ENCODE data around the gene METTL6.

The METTL6 gene

DNA sequence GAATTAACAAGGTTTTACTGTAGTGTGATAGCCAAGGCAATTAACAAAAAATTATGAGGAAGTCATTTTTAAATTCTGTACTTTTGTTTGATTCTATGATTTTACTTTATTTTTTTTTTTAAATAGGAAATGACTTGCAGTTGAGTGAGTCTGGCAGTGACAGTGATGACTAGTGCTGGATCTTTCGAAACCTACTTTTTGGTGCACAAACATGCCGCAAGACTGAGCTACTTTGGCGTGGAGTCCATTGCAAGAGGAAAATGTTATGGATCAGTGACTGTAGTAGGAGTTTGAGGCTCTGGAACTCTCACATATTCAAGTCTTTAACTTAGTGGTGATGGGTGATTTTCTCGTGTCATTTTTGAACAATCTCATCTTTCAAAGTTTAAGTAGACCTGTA is 11.6 kb upstream of the METTL6 start:
- peaks cover 7% of the 10 kb centered on the region; the same call in 1 of the 2 replicates for H3K36me3 ChIP-seq (replicated peaks; ENCODE audit: insufficient read depth, low read length)
- H3K4me1 ChIP-seq (ENCODE audit: low read length) = no peaks in the 10 kb centered on the region
- no peaks in the 10 kb centered on the region for H4K20me1 ChIP-seq (ENCODE audit: insufficient read depth, low read length)
- DNase-seq = no peak
- no peak overlapping the region for H3K9ac ChIP-seq (ENCODE audit: low read length)
- TF ChIP-seq EZH2 (optimal IDR thresholded peaks at IDR 0.05; ENCODE audit: low read depth, low read length) (no peak), EZH2phosphoT487 (IDR thresholded peaks at IDR 0.05; ENCODE audit: low read length) (no peak)
- TF ChIP-seq, protein P1, sequence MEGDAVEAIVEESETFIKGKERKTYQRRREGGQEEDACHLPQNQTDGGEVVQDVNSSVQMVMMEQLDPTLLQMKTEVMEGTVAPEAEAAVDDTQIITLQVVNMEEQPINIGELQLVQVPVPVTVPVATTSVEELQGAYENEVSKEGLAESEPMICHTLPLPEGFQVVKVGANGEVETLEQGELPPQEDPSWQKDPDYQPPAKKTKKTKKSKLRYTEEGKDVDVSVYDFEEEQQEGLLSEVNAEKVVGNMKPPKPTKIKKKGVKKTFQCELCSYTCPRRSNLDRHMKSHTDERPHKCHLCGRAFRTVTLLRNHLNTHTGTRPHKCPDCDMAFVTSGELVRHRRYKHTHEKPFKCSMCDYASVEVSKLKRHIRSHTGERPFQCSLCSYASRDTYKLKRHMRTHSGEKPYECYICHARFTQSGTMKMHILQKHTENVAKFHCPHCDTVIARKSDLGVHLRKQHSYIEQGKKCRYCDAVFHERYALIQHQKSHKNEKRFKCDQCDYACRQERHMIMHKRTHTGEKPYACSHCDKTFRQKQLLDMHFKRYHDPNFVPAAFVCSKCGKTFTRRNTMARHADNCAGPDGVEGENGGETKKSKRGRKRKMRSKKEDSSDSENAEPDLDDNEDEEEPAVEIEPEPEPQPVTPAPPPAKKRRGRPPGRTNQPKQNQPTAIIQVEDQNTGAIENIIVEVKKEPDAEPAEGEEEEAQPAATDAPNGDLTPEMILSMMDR (IDR thresholded peaks at IDR 0.05; ENCODE audit: low read length) = no peak
- no peak overlapping the region for H3K4me2 ChIP-seq (ENCODE audit: low read depth, low read length)
- no peaks in the 10 kb centered on the region for H3K79me2 ChIP-seq (ENCODE audit: low read length)
- no peaks in the 10 kb centered on the region for H3F3A ChIP-seq (ENCODE audit: insufficient read depth, low read length)
- H3K9me2 ChIP-seq (replicated peaks; ENCODE audit: insufficient read depth, low read length) = no peaks in the 10 kb centered on the region
- H3K9me3 ChIP-seq (replicated peaks; ENCODE audit: insufficient read depth, low read length) = no peaks in the 10 kb centered on the region
- no peaks in the 10 kb centered on the region for H3K27me3 ChIP-seq (replicated peaks; ENCODE audit: insufficient read depth, low read length)
- H3K4me3 ChIP-seq (ENCODE audit: low read length) = no peak overlapping the region
- H3K27ac ChIP-seq (ENCODE audit: low read length) = no peak overlapping the region
- no peak overlapping the region for H2AFZ ChIP-seq (ENCODE audit: low read length)

- H3K4me1 ChIP-seq (ENCODE audit: low read length) = no peaks in the 10 kb centered on the region
- no peak for DNase-seq
- no peaks in the 10 kb centered on the region for H3K9me2 ChIP-seq (replicated peaks; ENCODE audit: insufficient read depth, low read length)
Measured at GRCh38 chr3:15436246-15436645, 8.9 kb upstream of the METTL6 start.

GRCh38 chr3:15434756-15435155 is 7.4 kb upstream of the METTL6 start:
- Histone ChIP-seq H3K4me1 (ENCODE audit: low read length) (no peaks in the 10 kb centered on the region), H3K36me3 (replicated peaks; ENCODE audit: insufficient read depth, low read length) (peaks cover 3% of the 10 kb centered on the region; the same call in 1 of the 2 replicates)

More at GRCh38 chr3:15436246-15436645, 8.9 kb upstream of the METTL6 start:
- Histone ChIP-seq H3K36me3 (replicated peaks; ENCODE audit: insufficient read depth, low read length) (peaks cover 7% of the 10 kb centered on the region; the same call in 1 of the 2 replicates), H4K20me1 (ENCODE audit: insufficient read depth, low read length) (no peaks in the 10 kb centered on the region), H3K27ac (ENCODE audit: low read length) (no peak overlapping the region), H3K27me3 (replicated peaks; ENCODE audit: insufficient read depth, low read length) (no peaks in the 10 kb centered on the region), H3K4me2 (ENCODE audit: low read depth, low read length) (no peak overlapping the region), H3K9ac (ENCODE audit: low read length) (no peak overlapping the region), H3K4me3 (ENCODE audit: low read length) (no peak overlapping the region), H3K79me2 (ENCODE audit: low read length) (peaks cover 2% of the 10 kb centered on the region), H3F3A (ENCODE audit: insufficient read depth, low read length) (no peaks in the 10 kb centered on the region), H3K9me3 (replicated peaks; ENCODE audit: insufficient read depth, low read length) (no peaks in the 10 kb centered on the region), H2AFZ (ENCODE audit: low read length) (no peak overlapping the region)
- TF ChIP-seq EZH2phosphoT487 (IDR thresholded peaks at IDR 0.05; ENCODE audit: low read length) (no peak), EZH2 (optimal IDR thresholded peaks at IDR 0.05; ENCODE audit: low read depth, low read length) (no peak)
- TF ChIP-seq, protein P1 (IDR thresholded peaks at IDR 0.05; ENCODE audit: low read length) = no peak

More at GRCh38 chr3:15434756-15435155, 7.4 kb upstream of the METTL6 start:
- Histone ChIP-seq H3K27me3 (replicated peaks; ENCODE audit: insufficient read depth, low read length) (no peaks in the 10 kb centered on the region), H3F3A (ENCODE audit: insufficient read depth, low read length) (no peaks in the 10 kb centered on the region), H3K9ac (ENCODE audit: low read length) (no peak overlapping the region), H3K4me3 (ENCODE audit: low read length) (no peak overlapping the region), H3K9me3 (replicated peaks; ENCODE audit: insufficient read depth, low read length) (no peaks in the 10 kb centered on the region), H3K4me2 (ENCODE audit: low read depth, low read length) (no peak overlapping the region), H3K27ac (ENCODE audit: low read length) (no peak overlapping the region), H2AFZ (ENCODE audit: low read length) (no peak overlapping the region), H3K79me2 (ENCODE audit: low read length) (peaks cover 15% of the 10 kb centered on the region), H3K9me2 (replicated peaks; ENCODE audit: insufficient read depth, low read length) (no peaks in the 10 kb centered on the region), H4K20me1 (ENCODE audit: insufficient read depth, low read length) (no peaks in the 10 kb centered on the region)
- no peak for DNase-seq
- TF ChIP-seq, protein P1 (IDR thresholded peaks at IDR 0.05; ENCODE audit: low read length) = no peak
- TF ChIP-seq EZH2 (optimal IDR thresholded peaks at IDR 0.05; ENCODE audit: low read depth, low read length) (no peak), EZH2phosphoT487 (IDR thresholded peaks at IDR 0.05; ENCODE audit: low read length) (no peak)
